RCC 7860 (cell line): ENCODE data around the gene MDGA2.
A peak's percentile ranks its signal among the peaks of the same experiment; 100 is the strongest.
"Not testable (repeated sequence)": the region's sequence is repeated elsewhere in the genome, so short reads cannot be mapped to it uniquely, and the experiment has no call there.

Experiments used
- DNase-seq: peaks from one replicate; pipeline ENCODE4 v3.0.0-alpha.2; 2015; ENCODE audit warnings: low spot score
- FAIRE-seq: peaks from 2 replicates; lab custom pipeline; 2012; peaks lifted over from hg19 to GRCh38; lab: Jason Lieb, UNC

The MDGA2 gene

DNA sequence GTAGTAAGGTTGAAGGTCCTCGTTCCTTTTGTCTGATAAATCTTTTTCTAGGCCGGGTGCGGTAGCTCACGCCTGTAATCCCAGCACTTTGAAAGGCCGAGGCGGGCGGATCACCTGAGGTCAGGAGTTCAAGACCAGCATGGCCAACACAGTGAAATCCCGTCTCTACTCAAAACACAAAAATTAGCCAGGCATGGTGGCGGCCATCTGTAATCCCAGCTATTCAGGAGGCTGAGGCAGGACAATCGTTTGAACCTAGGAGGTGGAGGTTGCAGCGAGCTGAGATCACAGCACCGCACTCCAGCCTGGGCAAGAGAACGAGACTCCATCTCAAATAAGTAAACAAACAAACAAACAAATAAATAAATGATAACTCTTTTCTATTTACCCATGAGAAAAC, 51.3 kb downstream of the MDGA2 start:
- DNase-seq, FAIRE-seq: not testable (repeated sequence)

DNA sequence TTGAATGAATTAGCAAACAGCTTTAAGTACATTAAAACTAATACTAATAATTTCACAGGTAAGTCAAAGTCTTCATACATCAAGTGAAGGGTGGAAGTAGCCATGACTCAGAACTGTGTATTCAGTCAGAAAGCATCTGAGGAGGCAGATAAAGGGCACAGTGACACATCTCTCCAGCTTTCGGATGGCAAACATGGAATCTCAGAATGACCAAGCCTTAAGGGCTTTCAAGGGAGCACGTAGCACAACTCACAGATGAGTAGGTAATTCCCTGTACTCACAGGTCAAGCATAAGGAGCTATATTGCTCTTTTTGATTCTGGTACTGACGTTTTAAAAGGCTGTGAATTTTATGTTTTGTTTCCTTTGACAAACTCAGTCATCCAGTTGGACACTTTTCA, 56.0 kb downstream of the MDGA2 start:
- FAIRE-seq (peak; percentile 81), DNase-seq (peak; percentile 84)

DNA sequence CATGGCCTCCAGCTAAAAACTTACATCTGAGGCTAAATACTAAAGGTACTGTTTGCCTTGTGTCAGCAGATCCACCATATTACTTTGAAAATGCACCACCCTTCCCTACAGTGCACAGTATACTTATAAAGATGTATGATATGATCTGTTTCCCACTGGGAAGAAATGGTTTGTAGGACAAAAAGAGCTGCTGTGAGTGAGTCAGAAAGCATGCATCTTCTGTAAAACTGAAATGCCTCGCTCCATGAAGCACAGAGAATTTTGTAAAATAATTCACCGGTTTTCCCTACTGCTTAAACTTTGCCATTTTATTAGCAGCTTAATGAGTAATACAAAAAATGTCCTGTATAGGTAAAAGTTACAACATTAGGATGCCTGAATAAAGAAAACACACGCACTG, 68.8 kb downstream of the MDGA2 start:
- DNase-seq, result peak; percentile 71
- FAIRE-seq, result peak; percentile 91

- FAIRE-seq (no peak), DNase-seq (no peak)
These were observed 78.5 kb downstream of the MDGA2 start for GRCh38 chr14:47596860-47597259.

- FAIRE-seq, result no peak
These were observed 79.2 kb downstream of the MDGA2 start for GRCh38 chr14:47596232-47596631.

DNA sequence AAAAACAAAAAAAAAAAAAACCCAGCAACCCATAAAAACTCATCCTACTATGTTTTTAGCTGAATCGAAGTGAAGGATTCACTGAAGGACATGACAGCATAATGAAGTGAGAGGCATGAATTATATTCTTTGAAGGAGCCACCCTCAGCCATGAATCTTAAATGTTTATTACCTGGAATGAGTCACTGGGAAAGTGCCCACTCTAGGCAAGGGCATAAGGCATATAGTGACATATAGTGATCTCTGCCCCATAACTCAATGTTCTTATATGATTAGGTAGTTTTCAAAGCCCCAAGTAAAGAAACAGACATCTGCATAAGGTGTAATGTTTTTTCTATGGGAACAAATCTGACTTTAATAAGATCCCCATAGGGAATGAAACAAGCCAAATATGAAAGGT, 79.9 kb downstream of the MDGA2 start:
- DNase-seq (no peak), FAIRE-seq (no peak)

More at GRCh38 chr14:47596232-47596631, 79.2 kb downstream of the MDGA2 start:
- DNase-seq, result no peak

DNA sequence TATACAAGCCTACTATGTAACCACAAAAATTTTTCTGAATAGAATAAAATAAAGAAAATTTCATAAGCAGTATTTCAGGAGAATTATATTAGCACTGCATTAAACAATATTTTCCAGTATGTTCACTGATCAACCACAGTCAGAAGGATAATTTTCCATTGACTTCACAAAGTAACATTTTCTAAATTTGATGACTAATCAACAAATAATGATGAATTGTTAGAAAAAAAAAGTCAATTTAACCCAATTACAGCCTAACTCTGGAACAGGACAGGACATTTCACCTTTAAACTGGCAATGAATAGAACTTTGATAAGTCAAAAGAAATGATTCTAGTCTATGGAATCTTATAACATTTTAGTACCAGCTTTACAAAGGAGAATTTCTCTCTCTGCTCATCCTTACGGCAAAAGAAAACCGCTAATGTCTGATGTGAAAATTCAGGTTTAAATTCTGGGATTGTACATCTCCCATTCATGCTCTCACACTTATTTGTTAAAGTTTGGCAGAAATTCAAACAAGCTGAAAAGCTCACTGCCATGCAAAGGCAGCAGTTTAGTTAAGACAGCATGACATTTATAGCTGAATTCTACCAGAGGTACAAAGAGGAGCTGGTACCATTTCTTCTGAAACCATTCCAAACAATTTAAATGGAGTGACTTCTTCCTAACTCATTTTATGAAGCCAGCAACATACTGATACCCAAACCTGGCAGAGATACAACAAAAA, 84.5 kb downstream of the MDGA2 start:
- DNase-seq, result no peak
- FAIRE-seq, result no peak

DNA sequence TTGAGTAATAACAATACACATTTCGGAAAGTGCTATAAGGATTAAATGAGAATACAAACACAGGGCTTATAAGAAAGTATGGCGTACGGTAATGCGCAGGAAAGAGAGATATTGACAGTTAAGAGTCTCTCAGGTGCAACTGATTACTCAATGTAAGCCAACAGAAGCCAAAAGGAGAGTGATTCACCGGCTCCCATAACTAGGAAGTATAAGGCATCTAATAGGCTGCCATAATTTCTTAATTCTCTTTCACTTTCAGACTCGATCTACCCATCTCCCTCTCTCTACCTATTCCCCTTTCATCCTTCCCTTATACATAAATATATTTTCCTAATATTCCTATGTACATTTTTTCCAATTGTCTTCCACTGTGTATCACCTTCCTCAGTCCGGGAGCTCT, 90.0 kb downstream of the MDGA2 start:
- FAIRE-seq, result no peak

GRCh38 chr14:47567273-47567672, 108.1 kb downstream of the MDGA2 start:
- no peak for FAIRE-seq
- DNase-seq, result no peak

More for the DNA sequence above, 90.0 kb downstream of the MDGA2 start:
- no peak for DNase-seq

- no peak for DNase-seq
- no peak for FAIRE-seq
These were observed 117.5 kb downstream of the MDGA2 start for GRCh38 chr14:47557894-47558293.

- peak; percentile 4 for DNase-seq
- FAIRE-seq, result no peak
These were observed 120.1 kb downstream of the MDGA2 start for GRCh38 chr14:47555333-47555732.

- FAIRE-seq (no peak), DNase-seq (no peak)
These were observed 125.5 kb downstream of the MDGA2 start for GRCh38 chr14:47549886-47550285.

GRCh38 chr14:47543459-47543858, 131.9 kb downstream of the MDGA2 start:
- peak; percentile 81 for FAIRE-seq
- peak; percentile 15 for DNase-seq

DNA sequence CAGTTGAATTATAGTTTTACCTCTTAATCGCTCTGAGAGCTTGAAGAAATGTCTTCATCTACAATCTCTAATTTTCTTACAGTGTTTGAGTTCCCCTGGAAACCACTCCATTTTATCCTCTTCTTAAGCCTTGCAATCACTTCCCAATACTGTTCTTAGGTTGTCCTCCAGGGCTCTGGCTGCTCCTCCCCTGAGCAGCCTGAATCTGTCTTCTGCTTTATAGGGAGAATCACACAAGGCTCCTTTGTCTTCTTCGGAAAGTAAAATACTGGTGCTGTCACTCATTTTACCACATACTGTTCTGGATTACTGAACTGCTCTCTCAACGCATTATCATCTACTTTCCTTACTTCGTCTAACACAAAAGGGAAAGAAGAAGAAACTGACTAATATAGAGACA, 133.7 kb downstream of the MDGA2 start:
- DNase-seq (no peak), FAIRE-seq (no peak)

DNA sequence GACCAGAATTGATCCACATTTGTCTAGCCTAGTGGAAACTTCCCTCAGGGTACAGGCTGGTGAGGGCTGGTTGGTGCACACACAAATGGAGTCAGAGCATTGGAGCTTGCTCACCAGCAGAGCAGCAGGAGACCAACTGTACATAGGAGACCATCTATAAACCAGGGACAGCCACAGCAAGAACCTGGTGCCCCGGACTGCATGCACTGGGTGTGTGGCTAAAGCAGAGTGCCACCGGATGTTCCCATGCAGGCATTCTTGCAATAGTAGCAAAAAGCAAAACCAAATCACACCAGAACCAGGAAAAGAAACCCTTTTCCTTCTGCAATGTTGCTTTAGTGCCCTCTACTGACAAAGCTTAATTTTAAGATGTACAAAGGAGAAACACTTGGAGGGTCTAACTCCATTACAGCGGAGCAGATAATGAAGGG, 136.4 kb downstream of the MDGA2 start:
- no peak for DNase-seq
- FAIRE-seq, result no peak

- FAIRE-seq (no peak), DNase-seq (no peak)
These were observed 139.1 kb downstream of the MDGA2 start for GRCh38 chr14:47536341-47536740.

DNA sequence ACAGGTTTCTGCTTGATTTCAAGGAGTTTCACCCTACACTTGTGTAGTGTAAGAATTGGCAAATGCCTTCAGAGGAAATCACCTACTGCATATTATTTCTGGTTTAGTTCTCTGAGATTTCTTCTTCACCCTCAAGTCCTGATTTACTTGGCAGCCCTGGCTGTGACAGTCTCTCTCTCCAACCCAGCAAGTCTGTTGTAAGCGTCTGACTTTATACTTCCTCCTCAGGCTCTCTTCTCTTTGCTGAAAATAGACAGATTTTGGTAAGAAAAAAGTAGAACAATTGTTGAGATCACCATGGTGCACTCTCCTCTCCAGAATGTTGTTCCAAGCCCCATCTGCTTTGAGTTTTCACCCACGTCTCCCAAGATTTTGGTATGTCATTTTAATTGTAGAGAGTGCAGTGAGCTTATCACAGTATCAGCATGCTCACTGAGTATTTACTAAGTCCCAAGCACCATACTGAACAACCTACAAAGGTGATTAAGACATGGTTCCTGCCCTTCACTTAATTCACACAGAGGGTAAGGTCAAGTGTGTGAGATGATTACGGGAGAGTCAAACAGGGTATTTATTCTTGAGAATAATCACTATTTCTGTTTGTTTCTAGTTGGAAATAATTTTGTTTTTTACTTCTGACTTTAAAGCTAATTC, 148.7 kb downstream of the MDGA2 start:
- no peak for FAIRE-seq
- no peak for DNase-seq

- FAIRE-seq (no peak), DNase-seq (no peak)
These were observed 150.9 kb downstream of the MDGA2 start for GRCh38 chr14:47524524-47524923.

- DNase-seq, result no peak
- FAIRE-seq, result no peak
These were observed 155.0 kb downstream of the MDGA2 start for GRCh38 chr14:47520382-47520781.

GRCh38 chr14:47511829-47512228, 163.6 kb downstream of the MDGA2 start:
- no peak for FAIRE-seq

GRCh38 chr14:47509957-47510356, 165.4 kb downstream of the MDGA2 start:
- no peak for FAIRE-seq
- no peak for DNase-seq

More at GRCh38 chr14:47511829-47512228, 163.6 kb downstream of the MDGA2 start:
- DNase-seq, result no peak

DNA sequence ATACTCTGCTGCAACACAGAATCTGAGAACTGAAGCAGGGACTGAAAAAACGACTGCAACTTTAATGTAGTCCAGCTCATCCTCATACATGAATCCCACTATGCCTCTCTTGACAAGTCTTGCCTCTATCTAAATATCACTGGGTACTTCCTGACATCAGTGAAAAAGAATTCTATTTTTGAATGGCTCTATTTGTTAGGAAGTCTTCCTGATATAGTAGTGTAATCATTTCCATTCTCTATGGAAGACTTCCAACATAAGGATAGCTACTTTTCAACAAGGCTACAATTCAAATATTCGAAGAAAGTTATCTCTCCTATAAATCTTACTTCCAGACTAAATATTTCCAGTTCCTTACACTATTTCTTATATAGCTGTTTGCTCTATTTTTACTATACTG, 167.5 kb downstream of the MDGA2 start:
- FAIRE-seq (no peak), DNase-seq (no peak)
